ENCODE measurements around the gene C19orf85.

Gene C19orf85

DNA sequence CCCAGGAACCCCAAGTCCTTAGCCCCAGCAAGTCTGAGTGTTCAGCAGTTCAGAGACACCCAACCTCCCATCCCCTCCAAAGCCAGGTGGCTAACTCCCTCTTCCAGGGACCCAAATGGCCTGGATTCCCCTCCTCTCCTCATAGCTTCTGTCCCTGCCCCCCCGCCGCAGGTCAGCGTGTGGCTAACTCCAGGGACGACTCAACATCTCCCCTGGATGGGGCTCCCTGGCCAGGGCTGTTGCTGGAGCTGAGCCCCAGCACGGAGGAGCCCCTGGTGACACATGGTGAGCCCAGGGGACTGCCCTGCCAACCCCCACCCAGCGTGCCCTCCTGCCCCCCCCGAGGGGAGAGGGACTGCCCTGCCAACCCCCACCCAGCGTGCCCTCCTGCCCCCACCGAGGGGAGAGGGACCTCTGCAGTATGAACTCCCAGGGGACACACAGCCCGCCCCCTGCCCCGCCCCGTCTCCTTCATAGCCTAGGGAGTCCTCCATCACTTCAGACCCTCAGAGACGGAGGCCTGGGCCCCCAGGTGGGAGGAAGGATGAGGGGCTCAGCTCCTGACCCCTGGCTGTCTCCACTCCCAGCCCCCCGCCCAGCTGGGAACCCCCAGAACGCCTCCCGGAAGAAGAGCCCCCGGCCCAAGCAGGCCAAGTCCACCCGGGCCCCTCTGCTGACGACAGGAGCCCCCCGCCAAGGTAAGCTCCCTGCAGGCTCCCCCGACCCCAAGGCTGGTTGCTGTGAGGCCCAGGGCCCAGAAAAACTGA lies 25.3 kb upstream of the C19orf85 start:
- no peak for DNase-seq (ENCODE audit: low read depth in 2 of 3, low spot score in 2 of 3)

GRCh38 chr19:55488986-55489710 lies 24.6 kb upstream of the C19orf85 start:
- no peak for DNase-seq (ENCODE audit: low read depth in 2 of 3, low spot score in 2 of 3)

DNA sequence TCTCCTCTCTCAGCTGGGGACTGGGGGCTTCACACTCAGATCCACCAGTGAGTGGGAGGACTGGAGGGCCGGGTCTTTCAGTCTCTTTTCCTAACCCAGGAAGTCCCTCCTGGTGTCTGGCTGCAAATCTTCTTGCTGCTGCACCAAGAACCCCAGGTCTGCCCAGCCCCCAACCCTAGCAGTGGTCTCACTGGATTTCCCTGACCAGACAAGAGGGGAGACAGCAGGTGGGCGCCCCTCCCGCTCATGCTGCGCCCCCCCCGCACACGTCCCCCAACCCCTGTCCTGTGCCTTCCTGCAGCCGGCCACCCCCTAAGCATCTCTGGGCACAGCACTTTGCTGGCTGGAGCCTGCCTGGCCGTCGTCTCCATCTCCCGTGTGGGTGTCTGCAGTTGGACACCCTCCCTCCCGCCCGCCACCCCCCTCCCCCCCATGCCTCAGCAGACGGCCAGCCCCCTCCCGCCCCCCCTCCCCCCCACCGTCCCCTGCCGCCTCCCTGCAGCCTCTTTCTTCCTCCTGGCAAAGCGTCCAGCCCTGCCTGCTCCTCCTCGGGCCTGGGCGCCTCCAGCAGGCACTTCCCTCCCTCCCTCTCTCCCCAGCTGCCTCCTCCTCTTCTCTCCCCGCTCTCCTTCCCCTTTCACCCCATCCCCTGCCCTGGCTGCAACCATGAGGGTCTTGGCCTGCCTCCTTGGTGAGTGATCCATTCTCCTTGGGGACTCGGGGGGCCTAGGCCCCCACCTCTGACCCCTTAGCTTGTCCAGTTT lies 23.6 kb upstream of the C19orf85 start, which contains the start of gene SSC5D:
TSS of gene SSC5D (plus strand) at position 513 of the 764 bp plus-strand sequence. CDS start at position 667, 154 bp downstream.
- no peak for DNase-seq (ENCODE audit: low read depth in 2 of 3, low spot score in 2 of 3)

DNA sequence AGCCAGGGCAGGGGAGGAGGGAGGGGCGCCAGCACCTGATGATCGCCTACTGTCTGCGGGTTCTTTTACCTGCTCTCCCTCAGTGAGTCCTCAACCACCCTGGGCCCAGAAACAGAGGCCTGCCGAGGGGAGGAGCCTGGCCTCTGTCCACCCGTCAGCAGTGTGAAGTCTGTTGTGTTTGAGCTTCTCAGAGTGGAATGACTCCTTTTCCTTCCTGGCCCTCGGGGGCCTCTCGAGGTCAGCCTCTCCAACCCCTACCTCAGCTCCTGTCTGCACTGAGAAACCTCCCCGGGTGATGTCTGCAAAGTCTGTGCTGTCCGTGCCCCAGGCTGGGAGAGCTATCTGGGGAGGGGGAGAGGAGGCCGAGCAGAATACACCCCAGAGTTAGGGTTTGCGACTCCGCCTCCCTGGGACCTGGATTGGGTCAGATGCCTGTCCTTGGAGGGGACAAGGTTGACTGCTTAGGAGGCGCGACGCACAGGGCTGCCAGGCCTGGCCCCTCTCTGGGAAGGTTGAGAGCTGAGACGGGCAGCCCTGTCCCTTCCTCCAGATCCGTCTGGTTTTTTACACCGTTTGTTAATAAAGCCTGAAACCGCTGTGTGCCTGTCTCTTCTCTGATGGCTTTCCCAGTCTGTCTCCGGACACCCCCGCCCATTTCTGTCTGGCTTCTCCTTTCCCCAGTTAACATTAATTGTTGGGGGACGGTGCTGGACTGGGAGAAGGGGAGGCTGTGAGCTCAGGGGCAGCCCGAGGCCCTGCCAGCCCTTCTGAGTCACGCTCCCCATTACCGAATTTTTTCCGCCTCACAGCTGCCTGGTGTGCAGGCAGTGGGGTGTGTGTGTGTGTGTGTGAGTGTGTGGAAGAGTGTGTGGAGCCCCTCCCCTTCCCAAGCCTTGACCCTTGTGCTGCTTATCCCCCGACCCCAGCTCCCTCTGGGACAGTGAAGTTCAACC lies 22.7 kb upstream of the C19orf85 start:
- DNase-seq (ENCODE audit: low read depth in 2 of 3, low spot score in 2 of 3), result peak in 1 of 3 experiments; percentile 30

DNA sequence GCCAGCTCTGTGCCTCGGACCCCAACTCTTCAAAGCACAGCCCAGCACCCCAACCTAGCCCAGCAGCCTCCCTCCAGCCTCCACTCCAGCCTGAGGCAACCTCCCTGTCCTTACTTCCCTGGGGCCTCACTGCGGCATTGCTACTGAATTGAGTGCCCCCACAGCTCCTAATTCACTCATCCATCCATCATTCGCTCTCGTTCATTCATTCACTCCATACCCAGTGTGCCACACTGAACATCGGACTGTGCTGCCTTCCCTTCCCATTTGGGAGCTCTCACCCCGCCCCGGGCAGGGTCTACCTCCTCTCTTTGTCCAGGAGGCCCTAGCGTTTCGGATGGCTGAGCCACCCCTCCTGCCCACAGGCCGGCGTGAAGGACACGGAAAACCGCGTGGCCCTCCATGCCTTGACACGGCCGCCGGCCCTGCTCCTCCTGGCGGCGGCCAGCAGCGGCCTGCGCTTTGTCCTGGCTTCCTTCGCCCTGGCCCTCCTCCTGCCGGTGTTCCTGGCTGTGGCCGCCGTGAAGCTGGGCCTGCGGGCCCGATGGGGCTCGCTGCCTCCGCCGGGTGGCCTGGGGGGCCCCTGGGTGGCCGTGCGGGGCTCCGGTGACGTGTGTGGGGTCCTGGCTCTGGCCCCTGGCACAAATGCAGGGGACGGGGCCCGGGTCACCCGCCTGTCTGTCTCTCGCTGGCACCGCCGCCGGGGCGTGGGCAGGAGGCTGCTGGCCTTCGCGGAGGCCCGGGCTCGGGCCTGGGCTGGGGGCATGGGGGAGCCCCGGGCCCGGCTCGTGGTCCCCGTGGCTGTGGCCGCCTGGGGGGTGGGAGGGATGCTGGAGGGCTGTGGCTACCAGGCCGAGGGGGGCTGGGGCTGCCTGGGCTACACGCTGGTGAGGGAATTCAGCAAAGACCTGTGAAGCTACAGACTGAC lies 21.8 kb upstream of the C19orf85 start:
- DNase-seq (ENCODE audit: low read depth in 2 of 3, low spot score in 2 of 3), result no peak

- DNase-seq (ENCODE audit: low read depth in 2 of 3, low spot score in 2 of 3), result no peak
These were observed 21.0 kb upstream of the C19orf85 start for GRCh38 chr19:55485439-55486011.

- peak in 2 of 3 experiments; percentile 42 to 54 for DNase-seq (ENCODE audit: low read depth in 2 of 3, low spot score in 2 of 3)
These were observed 20.3 kb upstream of the C19orf85 start, which contains the start of gene NAT14 for GRCh38 chr19:55484593-55485438. NAT14 (plus strand) TSS chr19:55485188; CDS start chr19:55485709, 521 bp downstream.

DNA sequence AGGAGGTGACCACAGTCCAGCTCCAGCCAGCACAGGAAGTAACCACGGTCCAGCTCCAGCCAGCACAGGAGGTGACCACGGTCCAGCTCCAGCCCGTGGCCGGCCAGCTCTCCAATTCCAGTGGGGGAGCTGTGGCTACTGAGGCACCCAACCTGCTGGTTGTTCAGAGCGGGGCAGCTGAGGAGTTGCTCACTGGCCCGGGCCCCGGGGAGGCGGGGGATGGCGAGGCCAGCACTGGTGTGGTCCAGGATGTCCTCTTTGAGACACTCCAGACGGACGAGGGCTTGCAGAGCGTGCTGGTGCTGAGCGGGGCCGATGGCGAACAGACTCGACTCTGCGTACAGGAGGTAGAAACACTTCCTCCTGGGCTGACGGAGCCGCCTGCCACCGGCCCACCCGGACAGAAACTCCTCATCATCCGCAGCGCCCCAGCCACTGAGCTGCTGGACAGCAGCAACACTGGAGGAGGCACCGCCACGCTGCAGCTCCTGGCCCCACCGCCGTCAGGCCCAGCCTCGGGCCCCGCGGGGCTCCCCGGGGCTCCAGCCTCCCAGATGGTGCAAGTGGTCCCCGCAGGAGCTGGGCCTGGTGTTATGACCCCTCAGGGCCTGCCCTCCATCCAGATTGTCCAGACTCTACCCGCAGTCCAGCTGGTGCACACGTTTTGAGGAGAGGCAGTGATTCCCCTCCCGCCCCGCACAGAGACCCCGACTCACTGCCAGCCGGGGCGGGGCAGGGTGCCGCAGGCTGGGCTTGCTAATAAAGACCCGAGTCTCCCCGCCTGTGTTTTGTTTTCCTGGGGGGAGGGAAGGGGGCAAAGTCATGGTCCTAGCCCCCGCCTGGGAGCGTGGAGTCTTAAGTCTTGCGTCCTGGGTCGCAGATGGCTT lies 19.4 kb upstream of the C19orf85 start:
- no peak for DNase-seq (ENCODE audit: low read depth in 2 of 3, low spot score in 2 of 3)

- no peak for DNase-seq (ENCODE audit: low read depth in 2 of 3, low spot score in 2 of 3)
These were observed 18.6 kb upstream of the C19orf85 start for GRCh38 chr19:55482967-55483705.

DNA sequence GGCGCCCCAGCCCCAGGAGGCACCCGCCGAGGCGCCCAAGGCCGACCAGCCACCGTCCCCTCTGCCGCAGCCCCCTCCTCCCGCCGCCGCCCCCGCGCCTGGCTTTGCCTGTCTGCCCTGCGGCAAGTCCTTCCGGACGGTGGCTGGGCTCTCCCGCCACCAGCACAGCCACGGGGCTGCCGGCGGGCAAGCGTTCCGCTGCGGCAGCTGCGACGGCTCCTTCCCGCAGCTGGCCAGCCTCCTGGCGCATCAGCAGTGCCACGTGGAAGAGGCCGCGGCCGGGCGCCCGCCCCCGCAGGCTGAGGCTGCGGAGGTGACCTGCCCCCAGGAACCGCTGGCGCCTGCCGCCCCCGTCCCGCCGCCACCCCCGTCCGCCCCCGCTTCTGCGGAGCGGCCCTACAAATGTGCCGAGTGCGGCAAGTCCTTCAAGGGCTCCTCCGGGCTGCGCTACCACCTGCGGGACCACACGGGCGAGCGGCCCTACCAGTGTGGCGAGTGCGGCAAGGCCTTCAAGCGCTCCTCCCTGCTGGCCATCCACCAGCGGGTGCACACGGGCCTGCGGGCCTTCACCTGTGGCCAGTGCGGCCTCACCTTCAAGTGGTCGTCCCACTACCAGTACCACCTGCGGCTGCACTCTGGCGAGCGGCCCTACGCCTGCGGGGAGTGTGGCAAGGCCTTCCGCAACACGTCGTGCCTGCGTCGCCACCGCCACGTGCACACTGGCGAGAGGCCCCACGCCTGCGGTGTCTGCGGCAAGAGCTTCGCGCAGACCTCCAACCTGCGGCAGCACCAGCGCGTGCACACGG lies 17.8 kb upstream of the C19orf85 start:
- no peak for DNase-seq (ENCODE audit: low read depth in 2 of 3, low spot score in 2 of 3)

DNA sequence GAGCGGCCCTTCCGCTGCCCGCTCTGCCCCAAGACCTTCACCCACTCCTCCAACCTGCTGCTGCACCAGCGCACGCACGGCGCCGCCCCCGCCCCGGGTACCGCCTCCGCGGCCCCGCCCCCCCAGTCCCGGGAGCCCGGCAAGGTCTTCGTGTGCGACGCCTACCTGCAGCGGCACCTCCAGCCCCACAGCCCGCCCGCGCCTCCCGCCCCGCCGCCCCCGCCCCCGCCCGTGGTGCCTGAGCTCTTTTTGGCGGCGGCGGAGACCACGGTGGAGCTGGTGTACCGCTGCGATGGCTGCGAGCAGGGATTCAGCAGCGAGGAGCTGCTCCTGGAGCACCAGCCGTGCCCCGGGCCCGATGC lies 17.2 kb upstream of the C19orf85 start:
- DNase-seq (ENCODE audit: low read depth in 2 of 3, low spot score in 2 of 3), result no peak

DNA sequence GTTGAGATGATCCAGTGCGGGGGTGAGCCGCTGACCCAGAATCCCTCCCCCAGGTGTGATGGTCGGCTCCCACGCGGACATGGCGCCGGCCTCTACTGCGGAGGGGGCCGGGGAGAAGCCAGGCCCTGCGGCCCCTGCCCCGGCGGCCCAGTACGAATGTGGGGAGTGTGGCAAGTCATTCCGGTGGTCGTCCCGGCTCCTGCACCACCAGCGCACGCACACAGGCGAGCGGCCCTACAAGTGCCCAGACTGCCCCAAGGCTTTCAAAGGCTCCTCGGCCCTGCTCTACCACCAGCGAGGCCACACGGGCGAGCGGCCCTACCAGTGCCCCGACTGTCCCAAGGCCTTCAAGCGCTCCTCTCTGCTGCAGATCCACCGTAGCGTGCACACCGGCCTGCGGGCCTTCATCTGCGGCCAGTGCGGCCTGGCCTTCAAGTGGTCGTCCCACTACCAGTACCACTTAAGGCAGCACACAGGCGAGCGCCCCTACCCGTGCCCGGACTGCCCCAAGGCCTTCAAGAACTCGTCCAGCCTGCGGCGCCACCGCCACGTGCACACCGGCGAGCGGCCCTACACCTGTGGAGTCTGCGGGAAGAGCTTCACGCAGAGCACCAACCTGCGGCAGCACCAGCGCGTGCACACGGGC lies 16.7 kb upstream of the C19orf85 start:
- no peak for DNase-seq (ENCODE audit: low read depth in 2 of 3, low spot score in 2 of 3)

DNA sequence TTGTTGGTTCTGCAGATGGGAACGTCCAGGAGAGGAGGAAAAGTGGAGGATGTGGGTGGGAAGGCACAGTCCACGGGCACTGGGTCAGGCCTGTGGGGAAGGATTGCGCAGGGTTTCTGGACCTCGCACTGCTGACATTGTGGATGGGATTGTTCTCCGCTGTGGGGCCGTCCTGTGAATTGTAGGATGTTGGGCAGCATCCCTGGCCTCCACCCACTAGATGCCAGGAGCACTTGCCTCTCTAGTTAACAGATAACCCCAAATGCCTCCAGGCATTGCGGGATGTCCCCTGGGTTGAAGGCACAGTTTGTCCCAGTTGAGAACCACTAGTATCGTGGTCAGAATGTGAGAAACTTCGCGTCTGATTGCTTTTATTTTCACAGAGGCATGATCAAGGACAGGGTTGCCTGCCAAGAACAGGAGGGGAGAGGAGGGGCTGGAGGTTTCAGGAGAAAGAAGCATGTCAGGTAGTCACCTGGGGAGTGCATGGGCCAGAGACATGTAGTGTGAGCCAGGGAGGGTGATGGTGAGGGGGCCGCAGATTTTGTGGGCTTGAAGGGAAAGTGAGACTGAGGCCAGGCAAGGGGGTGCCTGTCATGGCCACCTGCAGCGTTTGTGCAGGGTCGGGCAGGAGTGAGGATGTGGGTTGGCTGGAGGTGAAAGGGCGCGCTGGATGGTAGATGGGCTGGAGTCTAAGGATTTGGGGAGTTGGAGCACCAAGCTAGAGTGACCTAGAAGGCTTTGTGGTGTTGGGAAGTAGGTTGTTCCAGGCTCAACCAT lies 15.1 kb upstream of the C19orf85 start:
- DNase-seq (ENCODE audit: low read depth in 2 of 3, low spot score in 2 of 3), result no peak

DNA sequence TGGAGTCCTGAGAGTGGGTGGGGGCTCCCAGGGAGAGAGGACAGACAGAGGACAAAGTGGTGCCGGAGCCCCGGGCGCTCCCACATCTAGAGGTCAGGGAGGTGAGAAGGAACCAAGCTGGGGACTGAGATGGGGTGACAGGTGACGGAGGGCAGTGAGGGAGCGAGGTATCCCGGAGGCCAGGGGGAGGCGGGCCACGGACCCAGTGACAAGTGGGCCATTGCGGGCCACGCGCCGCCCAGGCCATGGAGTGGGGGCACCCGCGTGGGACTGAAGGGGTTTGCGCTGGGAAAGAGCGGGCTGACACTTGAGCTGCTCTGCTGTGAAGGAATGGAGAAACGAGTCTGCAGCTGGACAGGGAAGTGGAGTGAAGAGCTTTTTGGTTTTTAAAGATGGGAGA lies 14.5 kb upstream of the C19orf85 start:
- no peak for DNase-seq (ENCODE audit: low read depth in 2 of 3, low spot score in 2 of 3)
